ENCODE measurements around the gene MAP1B. TPM values are rescaled to one million over a fixed set of nuclear protein-coding genes. Genes with fewer than 3 reads are reported as not detected.

Gene MAP1B
- total and polyA plus RNA-seq, 9 of the 15 experiments (the other 6 are each of a cell fraction or from before 2014, with no cell fraction given), result 5.2 to 66.1 (median 17.3) TPM

GRCh38 chr5:72160329-72160728 is 53.1 kb downstream of the MAP1B start:
- in situ Hi-C loops (cut with MboI), result no loop called here
- Histone ChIP-seq H3K4me3 (no peak overlapping the region), H3K27me3 (ENCODE audit: control insufficient read depth in 2 of 2, insufficient read depth in 2 of 2, low read length in 2 of 2) (no peaks in the 10 kb centered on the region), H3K79me2 (ENCODE audit: control insufficient read depth, insufficient read depth, low read length) (no peaks in the 10 kb centered on the region), H2AFZ (ENCODE audit: low read depth, low read length) (no peak overlapping the region), H3K9me1 (ENCODE audit: control insufficient read depth, insufficient read depth, low read length) (no peaks in the 10 kb centered on the region), H3K36me3 (ENCODE audit: control insufficient read depth, insufficient read depth, low read length) (no peaks in the 10 kb centered on the region; the same call in 2 of the 3 replicates), H3K4me1 (replicated peaks in 1 of 2; ENCODE audit: control insufficient read depth in 2 of 2, insufficient read depth in 2 of 2, low read length in 2 of 2) (peaks cover 0 to 2% of the 10 kb centered on the region in 2 experiments; a peak in 4 of 5 replicates), H3K4me2 (ENCODE audit: insufficient read depth, low read length) (no peak overlapping the region), H3K27ac (ENCODE audit: extremely low read depth, low read depth, low read length) (no peak overlapping the region), H3K9ac (ENCODE audit: insufficient read depth in 1 of 2, low read depth in 2 of 2, low read length in 2 of 2) (no peak overlapping the region), H3K9me3 (replicated peaks; ENCODE audit: control insufficient read depth, insufficient read depth, low read depth, low read length) (no peaks in the 10 kb centered on the region), H4K20me1 (replicated peaks; ENCODE audit: control insufficient read depth, insufficient read depth, low read length) (no peaks in the 10 kb centered on the region)
- ChIA-PET POLR2A (interaction anchor here (0.6 to 1.0 kb wide), 3 partner anchors 14 to 297 kb away, joined by 3 to 5 read pairs (median 3); no protein-coding TSS in a partner anchor), CTCF (ENCODE audit: low intra/inter-chr PET ratio) (no interaction called here)
- TF ChIP-seq WHSC1 (IDR thresholded peaks at IDR 0.05; ENCODE audit: low read length), result no peak
- peak; percentile 30; the same call in 1 of the 2 replicates for TF ChIP-seq ATF3 (IDR thresholded peaks at IDR 0.05)
- TF ChIP-seq ATF3 (CRISPR knock-in tag; conservative IDR thresholded peaks at IDR 0.05), result no peak
- TF ChIP-seq SAP30 (IDR thresholded peaks at IDR 0.05; ENCODE audit: borderline replicate concordance, insufficient read depth, low read depth, low read length, poor library complexity, severe bottlenecking), result no peak
- ATAC-seq (no peak), DNase-seq (ENCODE audit: extremely low read depth in 1 of 4, low spot score in 3 of 4) (no peak), FAIRE-seq (no peak)
- BruUV-seq (replicated peaks), result no TSS peak
- intact Hi-C loops (cut with micrococcal nuclease), result no loop called here
- 100% methylated on average over 1 of the region's 1 CpG for WGBS (ENCODE audit: insufficient coverage, low coverage, missing lambda C conversion rate)

GRCh38 chr5:72160959-72161358 is 53.7 kb downstream of the MAP1B start:
- Histone ChIP-seq H3K4me3 (no peak overlapping the region), H4K20me1 (replicated peaks; ENCODE audit: control insufficient read depth, insufficient read depth, low read length) (0 out of 2 replicates have a peak, but pooled peaks cover 2% of the 10 kb centered on the region), H3K4me1 (replicated peaks in 1 of 2; ENCODE audit: control insufficient read depth in 2 of 2, insufficient read depth in 2 of 2, low read length in 2 of 2) (peaks cover 3 to 8% of the 10 kb centered on the region in 2 experiments; a peak in 4 of 5 replicates), H3K27me3 (ENCODE audit: control insufficient read depth in 2 of 2, insufficient read depth in 2 of 2, low read length in 2 of 2) (no peaks in the 10 kb centered on the region), H3K36me3 (ENCODE audit: control insufficient read depth, insufficient read depth, low read length) (no peaks in the 10 kb centered on the region; the same call in 2 of the 3 replicates), H3K4me2 (ENCODE audit: insufficient read depth, low read length) (no peak overlapping the region), H3K79me2 (ENCODE audit: control insufficient read depth, insufficient read depth, low read length) (no peaks in the 10 kb centered on the region), H3K27ac (ENCODE audit: extremely low read depth, low read depth, low read length) (no peak overlapping the region), H3K9me3 (replicated peaks; ENCODE audit: control insufficient read depth, insufficient read depth, low read depth, low read length) (no peaks in the 10 kb centered on the region), H3K9me1 (ENCODE audit: control insufficient read depth, insufficient read depth, low read length) (no peaks in the 10 kb centered on the region), H3K9ac (ENCODE audit: insufficient read depth in 1 of 2, low read depth in 2 of 2, low read length in 2 of 2) (no peak overlapping the region), H2AFZ (ENCODE audit: low read depth, low read length) (no peak overlapping the region)
- no peak for ATAC-seq
- TF ChIP-seq SAFB2 (IDR thresholded peaks at IDR 0.05; ENCODE audit: borderline replicate concordance, low read depth, low read length, severe bottlenecking), result no peak
- TF ChIP-seq HMG20B (CRISPR knock-in tag; IDR thresholded peaks at IDR 0.05), result no peak
- no peak for TF ChIP-seq FOXM1 (IDR thresholded peaks at IDR 0.05; ENCODE audit: low read depth)
- TF ChIP-seq FOXM1 (CRISPR knock-in tag; IDR thresholded peaks at IDR 0.05; ENCODE audit: low read depth), result no peak
- BruUV-seq (replicated peaks), result no TSS peak
- no peak for FAIRE-seq
- no peak for DNase-seq (ENCODE audit: extremely low read depth in 1 of 4, low spot score in 3 of 4)
- ChIA-PET CTCF (ENCODE audit: low intra/inter-chr PET ratio) (no interaction called here), POLR2A (interaction anchor here (0.5 to 1.0 kb wide), 5 partner anchors 10 to 297 kb away, joined by 3 to 5 read pairs (median 3); no protein-coding TSS in a partner anchor)
- in situ Hi-C loops (cut with MboI) (no loop called here), intact Hi-C loops (cut with micrococcal nuclease) (no loop called here)

Data from K562 (cell line).